GM19193 (cell line): ENCODE data around the gene HIVEP3.

Experiments
- POLR2A ChIP-seq: IDR thresholded peaks from 4 replicates; pipeline ENCODE4 v1.6.1; 2011; ENCODE audit not compliant: insufficient read depth, insufficient read length; ENCODE audit errors: extremely low read depth

HIVEP3 gene

GRCh38 chr1:41573194-41573593, 345.5 kb downstream of the HIVEP3 start:
- no peak for TF ChIP-seq POLR2A

- no peak for TF ChIP-seq POLR2A
These were observed 346.5 kb downstream of the HIVEP3 start for GRCh38 chr1:41572224-41572623.

- no peak for TF ChIP-seq POLR2A
These were observed 347.7 kb downstream of the HIVEP3 start for GRCh38 chr1:41571041-41571440.

GRCh38 chr1:41568204-41568603, 350.5 kb downstream of the HIVEP3 start:
- no peak for TF ChIP-seq POLR2A

- TF ChIP-seq POLR2A, result no peak
These were observed 351.8 kb downstream of the HIVEP3 start for GRCh38 chr1:41566969-41567368.

- TF ChIP-seq POLR2A, result no peak
These were observed 352.3 kb downstream of the HIVEP3 start for GRCh38 chr1:41566274-41566885.

GRCh38 chr1:41564741-41565475, 353.8 kb downstream of the HIVEP3 start:
- no peak for TF ChIP-seq POLR2A

- no peak for TF ChIP-seq POLR2A
These were observed 356.4 kb downstream of the HIVEP3 start for GRCh38 chr1:41562328-41562727.

GRCh38 chr1:41560931-41561330, 357.8 kb downstream of the HIVEP3 start:
- TF ChIP-seq POLR2A, result no peak

- TF ChIP-seq POLR2A, result no peak
These were observed 358.2 kb downstream of the HIVEP3 start for GRCh38 chr1:41560496-41560895.

- TF ChIP-seq POLR2A, result no peak
These were observed 359.4 kb downstream of the HIVEP3 start for GRCh38 chr1:41559331-41559730.

GRCh38 chr1:41558761-41559171, 360.0 kb downstream of the HIVEP3 start:
- no peak for TF ChIP-seq POLR2A

GRCh38 chr1:41557751-41558455, 360.8 kb downstream of the HIVEP3 start:
- TF ChIP-seq POLR2A, result no peak

GRCh38 chr1:41547781-41548560, 370.8 kb downstream of the HIVEP3 start:
- TF ChIP-seq POLR2A, result no peak

GRCh38 chr1:41547336-41547735, 371.4 kb downstream of the HIVEP3 start:
- no peak for TF ChIP-seq POLR2A
